Panc1 (cell line): ENCODE measurements around the gene RAD51D. TPM values are rescaled to one million over a fixed set of nuclear protein-coding genes. Genes with fewer than 3 reads are reported as not detected.

ENCODE experiments used
- ATAC-seq: fragments of 200-7000 bp; cut with Tn5 transposase; 2 replicates; pipeline ENCODE4 v1.9.1; 2020; ENCODE audit warnings: mild to moderate bottlenecking, moderate library complexity
- BruUV-seq: library from RNA; stranded (reverse); fragments of 400-500 nt; replicated peaks from 2 replicates; lab custom pipeline; 2021; lab: Mats Ljungman, UMichigan
- CTCF ChIA-PET: fragments of 300-600 bp; sonication (Branson Sonifier 250); formaldehyde crosslinking; loops from one replicate; lab custom pipeline; 2022; ENCODE audit warnings: antibody characterized with exemption; lab: Charles Lee
- POLR2A ChIA-PET: fragments of 300-600 bp; sonication (Branson Sonifier 250); formaldehyde crosslinking; loops from one replicate; lab custom pipeline; 2022; ENCODE audit warnings: antibody characterized with exemption; lab: Charles Lee
- DNase-seq: peaks from one replicate; pipeline ENCODE4 v3.0.0-alpha.2; 2010; ENCODE audit warnings: low read depth, low spot score
- H3K27ac ChIP-seq: 2 replicates; pipeline ENCODE4 v1.5.1; 2011; ENCODE audit warnings: mild to moderate bottlenecking, low read length, inconsistent platforms
- H3K27me3 ChIP-seq: fragments of 200-500 bp; sonication (Bioruptor generic); 2 replicates; pipeline ENCODE4 v1.6.0; 2014; ENCODE audit warnings: low read length, inconsistent platforms; ENCODE audit not compliant: control insufficient read depth, insufficient read depth
- H3K36me3 ChIP-seq: fragments of 200-500 bp; sonication (Bioruptor generic); 2 replicates; pipeline ENCODE4 v1.5.1; 2014; ENCODE audit warnings: inconsistent platforms, mild to moderate bottlenecking, low read length, moderate library complexity; ENCODE audit not compliant: control insufficient read depth, insufficient read depth
- H3K4me1 ChIP-seq: 2 replicates; pipeline ENCODE4 v1.5.1; 2011; ENCODE audit warnings: inconsistent platforms, mild to moderate bottlenecking, low read length, moderate library complexity; ENCODE audit not compliant: control insufficient read depth, insufficient read depth
- H3K4me3 ChIP-seq, 2 experiments: 2 replicates each; pipeline ENCODE4 v1.5.1; 2011 to 2012; ENCODE audit warnings: low read depth in 2 of 2, low read length in 2 of 2, mild to moderate bottlenecking in 2 of 2, inconsistent platforms in 1 of 2, moderate library complexity in 1 of 2
- H3K9me3 ChIP-seq: fragments of 200-500 bp; sonication (Bioruptor generic); 2 replicates; pipeline ENCODE4 v1.5.1; 2014; ENCODE audit warnings: low read depth, mild to moderate bottlenecking, inconsistent platforms, low read length, moderate library complexity; ENCODE audit not compliant: control insufficient read depth, insufficient read depth
- CTCF ChIP-seq: fragments of 450-650 bp; IDR thresholded peaks from 2 replicates; pipeline ENCODE4 v1.5.1; 2017; ENCODE audit warnings: mild to moderate bottlenecking
- POLR2AphosphoS5 ChIP-seq: IDR thresholded peaks from 2 replicates; pipeline ENCODE4 v1.6.1; 2012; ENCODE audit warnings: mild to moderate bottlenecking, low read depth, low read length, moderate library complexity
- REST ChIP-seq, 2 experiments: IDR thresholded peaks; 2 replicates each; pipeline ENCODE4 v1.6.1; 2011 to 2012; ENCODE audit warnings: low read depth in 2 of 2, control low read depth in 1 of 2, low read length in 1 of 2, mild to moderate bottlenecking in 1 of 2, moderate library complexity in 1 of 2; ENCODE audit not compliant: insufficient read depth in 1 of 2
- SIN3A ChIP-seq: IDR thresholded peaks from 2 replicates; pipeline ENCODE4 v1.6.1; 2012; ENCODE audit warnings: low read depth, mild to moderate bottlenecking, low read length, moderate library complexity, borderline replicate concordance; ENCODE audit not compliant: insufficient read depth
- TCF7L2 ChIP-seq: IDR thresholded peaks from 2 replicates; pipeline ENCODE4 v1.6.1; 2011; ENCODE audit warnings: mild to moderate bottlenecking, low read depth, low read length, inconsistent platforms
- in situ Hi-C: cut with HindIII; loops from 2 replicates; pipeline ENCODE4 v1.10.0; 2016; ENCODE audit warnings: low sequenced_read_pairs, low pct_unique_long_range_greater_than_20kb
- intact Hi-C: fragments of 100-400 bp; cut with micrococcal nuclease; formaldehyde crosslinking; loops from one replicate; pipeline ENCODE4 v1.10.0; 2022; ENCODE audit not compliant: unreplicated experiment
- total RNA-seq: library from RNA; stranded (reverse); gene quantifications from one replicate; pipeline ENCODE4 v1.2.1, GENCODE V29; 2021; ENCODE audit not compliant: unreplicated experiment

The RAD51D gene
- total RNA-seq, 1 experiment from 2014 or later, result 25.9 TPM

- Histone ChIP-seq H3K36me3 (no peaks in the 10 kb centered on the region), H3K9me3 (no peaks in the 10 kb centered on the region), H3K4me3 (peak overlapping the region; percentile 72 to 95), H3K27me3 (no peaks in the 10 kb centered on the region), H3K4me1 (peaks cover 20% of the 10 kb centered on the region), H3K27ac (peak overlapping the region; percentile 90)
- intact Hi-C loops (loop anchor here (2.0 kb wide), 1 partner anchor 88 kb away; no protein-coding TSS in a partner anchor), in situ Hi-C loops (no loop called here)
- no TSS peak for BruUV-seq
- no peak for DNase-seq
- peak; percentile 92 for ATAC-seq
- TF ChIP-seq SIN3A, result peak; percentile 50; the same call in 1 of the 2 replicates
- TF ChIP-seq POLR2AphosphoS5, result peak; percentile 57
- peak; percentile 95 for TF ChIP-seq CTCF
- 0 out of 4 replicates have a peak, but pooled peaks of 1 of the 2 experiments have one; percentile 38 for TF ChIP-seq REST (IDR thresholded peaks at IDR 0.05; ENCODE audit: insufficient read depth in 1 of 2, low read depth in 2 of 2, low read length in 1 of 2)
- TF ChIP-seq TCF7L2, result no peak
- ChIA-PET CTCF (interaction anchor here (1.2 kb wide), 1 partner anchor 14 kb away, joined by 6 read pairs; no protein-coding TSS in a partner anchor), POLR2A (no interaction called here)
Observed at GRCh38 chr17:35088881-35089585, 30.6 kb downstream of the RAD51D start.

GRCh38 chr17:35088356-35088880 is 31.2 kb downstream of the RAD51D start:
- BruUV-seq, result no TSS peak
- CTCF ChIA-PET, result no interaction called here
- ATAC-seq (peak; percentile 52), DNase-seq (no peak)
- POLR2A ChIA-PET, result no interaction called here
- Histone ChIP-seq H3K4me1 (peaks cover 20% of the 10 kb centered on the region), H3K4me3 (peak overlapping the region; percentile 72 to 95), H3K27me3 (no peaks in the 10 kb centered on the region), H3K9me3 (no peaks in the 10 kb centered on the region), H3K36me3 (no peaks in the 10 kb centered on the region), H3K27ac (peak overlapping the region; percentile 85)
- TF ChIP-seq TCF7L2, result no peak
- 0 out of 2 replicates have a peak, but pooled peaks have one; percentile 15 for TF ChIP-seq SIN3A
- in situ Hi-C loops, result no loop called here
- intact Hi-C loops, result loop anchor here (2.0 kb wide), 1 partner anchor 88 kb away; no protein-coding TSS in a partner anchor
